Activated CD4-positive, CD25-positive, alpha-beta regulatory T cell treated with anti-CD3 and anti-CD28 coated beads, Interleukin-2, amount 50 U/mL, for 72 hours (primary cell): ENCODE results near the gene RNLS.
"Not testable (repeated sequence)": the region's sequence is repeated elsewhere in the genome, so short reads cannot be mapped to it uniquely, and the experiment has no call there.

Experiments
- DNase-seq: peaks from one replicate; pipeline ENCODE4 v3.0.0; 2021

Gene RNLS

DNA sequence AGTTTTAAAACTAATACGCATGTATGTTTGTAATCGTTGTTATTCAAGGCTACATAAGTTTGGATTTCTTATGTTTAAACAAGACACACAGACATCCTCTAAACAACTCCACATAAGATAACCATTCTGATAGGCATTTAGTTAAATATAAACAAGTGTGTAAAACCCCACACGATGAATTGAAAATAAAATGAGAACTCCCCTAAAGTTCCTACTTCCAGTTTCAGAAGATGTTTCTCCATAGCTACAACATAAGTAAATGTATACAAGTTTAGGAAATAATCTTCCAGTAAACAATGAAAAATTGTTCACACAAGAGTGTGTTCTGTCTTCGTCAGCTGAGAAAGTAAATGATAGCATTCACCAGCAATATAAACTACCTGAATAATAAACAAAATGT, 246.8 kb downstream of the RNLS start:
- no peak for DNase-seq

DNA sequence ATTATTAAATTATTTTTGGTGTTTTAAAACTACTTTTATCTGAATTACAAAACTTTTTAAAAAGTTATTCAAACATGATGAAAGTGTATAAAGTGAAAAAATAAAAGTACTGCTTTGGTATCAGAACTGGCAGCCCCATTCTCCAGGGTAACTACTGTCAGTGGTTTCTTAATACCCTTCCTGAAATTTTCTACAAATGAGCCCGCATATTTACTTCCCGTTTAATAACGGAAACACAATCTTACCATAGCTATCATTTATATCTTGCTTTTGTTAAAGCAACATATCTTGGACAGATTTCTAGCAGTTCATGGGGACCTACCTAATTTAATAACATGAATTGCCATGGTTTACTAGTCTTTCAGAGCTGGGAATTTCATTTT, 249.9 kb downstream of the RNLS start:
- no peak for DNase-seq

DNA sequence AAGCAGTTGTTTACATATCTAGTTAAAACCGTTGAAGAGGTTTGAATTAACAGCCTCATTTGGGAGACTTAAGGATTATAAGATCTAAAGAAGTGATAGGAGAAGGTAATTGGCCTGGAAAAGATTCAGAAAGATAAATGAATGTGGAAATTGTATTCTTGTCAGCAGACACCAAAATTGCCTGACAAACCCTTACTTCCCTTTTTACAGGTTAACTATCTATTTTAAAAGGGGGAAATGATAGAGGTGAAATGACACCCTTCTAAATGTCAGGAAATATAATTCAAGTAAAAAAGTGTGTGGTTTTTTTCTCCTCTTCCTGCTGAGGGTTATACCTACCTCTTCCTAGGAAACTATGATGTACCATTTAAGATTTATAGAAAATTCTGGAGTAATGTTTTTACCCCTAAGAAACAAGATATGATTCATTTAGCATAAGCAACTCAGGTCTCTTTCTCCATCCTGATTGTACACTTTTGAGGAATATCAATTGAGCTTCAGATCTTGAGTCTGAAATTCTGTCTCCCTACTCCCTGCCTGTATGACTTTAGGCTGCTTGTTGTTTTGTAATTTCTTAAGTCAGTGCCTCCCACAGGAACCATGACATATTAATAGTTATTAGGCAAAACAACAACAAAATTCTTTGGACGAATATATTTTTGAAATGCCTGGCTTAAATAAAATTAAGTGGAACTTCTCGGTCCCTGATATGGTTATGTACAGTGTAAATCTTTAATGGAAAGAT, 250.4 kb downstream of the RNLS start:
- no peak for DNase-seq

DNA sequence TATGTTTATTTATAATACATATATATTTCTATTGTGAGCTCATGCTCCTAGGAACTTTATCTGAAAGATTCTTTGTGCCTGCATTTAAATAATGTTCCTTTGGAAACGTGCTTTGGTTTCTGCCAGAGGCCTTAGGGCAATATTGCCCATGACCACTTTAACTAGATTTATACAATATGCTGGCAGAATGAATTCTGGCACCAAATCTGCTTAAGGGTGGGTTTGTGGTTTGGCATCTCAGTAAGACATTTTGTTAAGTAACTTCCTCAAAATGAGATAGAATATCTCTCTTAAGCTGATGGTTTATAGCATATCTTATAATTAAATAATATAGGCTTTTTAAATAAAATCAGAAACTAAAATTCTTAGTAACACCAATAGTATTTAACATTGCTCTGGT, 252.9 kb downstream of the RNLS start:
- DNase-seq = no peak

DNA sequence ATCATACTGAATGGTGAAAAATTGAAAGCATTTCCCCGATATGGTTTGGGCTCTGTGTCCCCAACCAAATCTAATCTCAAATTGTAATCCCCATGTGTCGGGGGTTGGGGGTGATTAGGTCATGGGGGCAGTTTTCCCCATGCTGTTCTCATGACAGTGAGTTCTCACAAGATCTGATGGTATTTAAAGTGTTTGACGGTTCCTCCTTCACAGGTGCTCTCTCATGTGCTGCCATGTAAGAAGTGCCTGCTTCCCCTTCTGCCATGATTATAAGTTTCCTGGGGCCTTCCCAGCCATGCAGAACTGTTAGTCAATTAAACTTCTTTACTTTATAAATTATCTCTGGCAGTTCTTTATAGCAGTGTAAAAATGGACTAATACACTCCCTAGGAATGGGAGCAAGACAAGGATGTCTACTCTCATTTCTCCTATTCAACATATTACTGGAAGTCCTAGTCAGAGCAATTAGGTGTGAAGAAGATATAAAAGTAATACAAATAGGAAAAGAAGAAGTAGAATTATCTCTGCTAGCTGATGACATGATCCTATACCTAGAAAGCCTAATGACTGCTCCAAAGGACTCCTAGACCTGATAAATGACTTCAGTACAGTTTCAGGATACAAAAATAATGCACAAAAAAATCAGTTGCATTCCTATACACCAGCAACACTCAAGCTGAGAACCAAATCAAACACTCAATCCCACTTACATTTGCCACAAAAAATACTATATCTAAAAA, 260.6 kb downstream of the RNLS start:
- DNase-seq = no peak

DNA sequence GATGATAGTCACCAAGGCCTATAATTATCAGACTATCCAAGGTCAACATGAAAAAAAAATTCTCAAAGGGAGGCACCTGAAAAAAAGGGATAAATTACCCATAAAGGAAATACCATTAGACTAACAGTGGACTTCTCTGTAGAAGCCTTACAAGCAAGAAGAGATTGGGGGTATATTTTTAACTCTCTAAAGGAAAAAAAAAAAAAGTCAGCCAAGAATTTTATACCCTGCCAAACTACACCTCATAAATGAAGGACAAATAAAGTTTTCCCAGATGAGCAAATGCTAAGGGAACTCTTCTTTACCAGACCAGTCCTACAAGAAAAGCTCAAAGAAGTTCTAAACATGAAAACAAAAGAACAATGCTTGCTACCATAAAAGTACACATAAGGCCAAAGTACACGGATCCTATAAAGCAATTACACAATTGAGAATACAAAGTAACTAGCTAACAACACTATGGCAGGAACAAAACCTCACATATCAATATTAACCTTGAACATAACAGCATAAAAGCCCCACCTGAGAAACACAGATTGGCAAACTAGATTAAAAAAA, 263.1 kb downstream of the RNLS start:
- no peak for DNase-seq

DNA sequence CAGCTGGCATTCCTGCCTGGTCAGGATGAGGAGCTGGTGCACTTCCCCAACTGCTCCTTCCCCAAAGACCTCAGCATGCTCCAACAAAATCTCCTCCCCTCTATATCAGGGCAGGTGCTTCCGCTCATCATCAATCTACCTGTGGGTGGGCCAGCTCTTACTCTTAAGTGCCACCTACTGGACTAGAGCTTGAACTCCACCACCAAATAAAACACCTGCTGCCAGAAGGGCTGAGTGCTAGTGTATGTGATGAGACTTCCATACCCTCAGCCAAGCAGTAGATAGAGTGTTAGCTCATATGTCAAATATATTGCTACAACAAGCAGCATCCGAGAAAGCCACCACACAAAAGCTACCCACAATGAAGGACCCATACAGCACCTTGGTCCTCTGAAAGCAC, 264.3 kb downstream of the RNLS start:
- no peak for DNase-seq

DNA sequence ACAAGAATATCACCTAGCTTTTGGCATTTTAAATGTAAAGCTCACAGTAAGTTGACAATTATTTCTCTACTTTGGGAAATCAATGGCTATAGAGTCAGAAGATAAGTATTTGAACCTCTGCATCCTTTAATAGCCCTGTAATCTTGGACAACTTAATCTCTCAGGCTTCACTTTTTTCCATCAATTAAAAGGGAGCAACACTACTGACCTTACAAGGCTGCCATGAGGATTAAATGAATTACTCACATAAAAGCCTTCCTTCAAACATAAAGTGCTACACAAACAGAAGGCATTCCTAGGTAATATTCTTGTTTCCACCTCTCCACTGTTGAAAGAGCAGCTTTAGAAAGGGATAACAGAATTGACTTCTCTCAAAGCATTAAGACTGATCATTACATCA, 266.0 kb downstream of the RNLS start:
- DNase-seq = no peak

DNA sequence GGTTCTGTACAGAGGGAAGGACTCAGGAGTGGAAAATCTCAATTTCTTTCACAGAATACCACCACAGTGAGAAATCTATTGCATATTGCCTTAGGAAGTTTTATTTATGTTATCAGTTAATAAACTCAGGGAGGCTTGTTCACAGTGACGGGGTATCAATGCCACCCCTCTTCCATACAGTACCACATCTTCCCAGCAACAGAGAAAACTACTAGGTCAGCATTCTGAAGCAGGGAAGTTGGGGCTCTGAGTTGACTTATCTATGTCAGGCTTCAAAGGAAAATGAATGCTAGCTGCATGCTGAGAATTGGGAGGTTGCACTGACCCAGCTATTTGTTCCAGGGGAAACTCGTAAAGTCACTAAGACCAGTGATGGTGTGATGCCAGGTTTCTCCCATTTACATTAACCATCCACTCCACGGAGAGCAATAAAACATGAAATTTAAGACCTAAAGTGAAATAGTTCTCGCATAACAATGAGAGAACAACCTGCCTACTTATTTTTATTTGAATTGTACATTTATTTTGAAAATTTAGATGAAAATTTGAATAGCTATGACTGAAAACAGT, 266.7 kb downstream of the RNLS start:
- DNase-seq = no peak

DNA sequence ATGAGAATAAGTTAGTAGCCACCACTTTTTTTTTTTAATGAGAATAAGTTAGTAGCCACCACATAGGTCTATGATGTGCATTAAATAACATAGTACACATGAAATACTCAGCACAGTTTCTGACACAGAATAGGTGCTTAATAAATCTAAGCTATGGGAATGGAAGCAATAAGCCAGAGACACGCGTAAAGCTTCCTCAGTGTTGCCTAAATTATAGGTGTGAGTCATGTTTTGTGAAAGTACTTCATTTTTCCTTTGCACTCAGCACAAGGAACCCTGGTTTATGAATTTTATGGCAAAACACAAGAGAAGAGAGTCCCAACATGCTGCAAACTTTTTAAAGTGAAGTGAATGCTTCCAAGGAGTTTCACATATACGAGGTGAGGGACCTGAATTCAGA, 267.4 kb downstream of the RNLS start:
- DNase-seq = no peak

DNA sequence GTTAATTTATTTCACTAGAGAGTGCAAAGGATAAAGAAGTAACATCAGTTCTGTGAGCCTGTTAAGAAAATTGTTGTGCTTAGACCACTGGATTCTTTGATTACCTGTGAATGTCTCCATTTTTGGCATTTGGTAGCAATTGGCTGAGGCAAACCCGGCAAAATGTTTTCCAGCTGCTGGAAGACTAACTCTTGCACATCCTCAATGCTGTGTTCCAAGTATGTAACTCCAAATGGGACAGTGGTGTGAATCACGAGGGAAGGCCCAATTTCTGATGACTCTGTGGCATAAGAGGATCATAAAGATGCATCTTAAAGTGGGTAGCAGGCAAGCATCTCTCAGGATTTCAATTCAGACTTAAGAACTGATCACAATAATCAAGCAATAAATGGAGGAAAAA, 268.8 kb downstream of the RNLS start:
- DNase-seq = no peak

DNA sequence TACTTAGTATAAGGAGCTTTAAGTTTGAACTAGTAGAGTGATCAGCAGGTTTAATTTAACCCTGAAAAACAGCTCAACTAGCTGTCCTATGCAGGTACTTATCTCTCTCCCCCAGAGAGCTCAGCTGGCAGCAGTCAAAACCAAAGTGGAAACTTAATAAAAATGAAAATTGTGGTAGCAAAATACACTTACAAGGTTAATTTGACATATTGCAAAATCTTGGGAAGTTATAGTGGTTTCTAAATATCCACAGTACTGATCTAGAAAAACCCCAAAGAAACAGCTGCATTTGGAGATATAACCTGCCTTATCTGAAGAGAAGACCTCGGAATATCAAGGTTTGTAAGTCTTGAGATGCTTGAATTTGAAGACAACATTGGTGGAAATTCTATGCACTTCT, 269.2 kb downstream of the RNLS start:
- DNase-seq = no peak

DNA sequence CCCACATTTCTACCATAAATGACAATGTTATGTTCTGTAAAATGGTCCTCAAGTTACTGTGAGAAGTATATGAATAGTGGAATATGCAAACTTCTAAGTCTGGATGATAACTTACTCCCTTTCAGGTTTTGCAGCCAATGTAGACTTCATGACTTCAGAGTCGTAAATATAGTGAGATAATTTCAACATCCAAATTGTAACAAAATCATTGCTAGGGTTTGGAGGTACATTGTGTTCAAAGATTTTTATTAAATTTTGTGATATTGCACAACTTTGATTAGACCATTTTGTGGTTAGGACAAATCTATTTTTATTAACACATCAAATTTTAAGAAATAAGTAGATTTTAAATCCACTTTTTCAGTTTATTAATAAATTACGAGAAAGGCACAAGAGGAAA, 270.3 kb downstream of the RNLS start:
- DNase-seq = no peak

DNA sequence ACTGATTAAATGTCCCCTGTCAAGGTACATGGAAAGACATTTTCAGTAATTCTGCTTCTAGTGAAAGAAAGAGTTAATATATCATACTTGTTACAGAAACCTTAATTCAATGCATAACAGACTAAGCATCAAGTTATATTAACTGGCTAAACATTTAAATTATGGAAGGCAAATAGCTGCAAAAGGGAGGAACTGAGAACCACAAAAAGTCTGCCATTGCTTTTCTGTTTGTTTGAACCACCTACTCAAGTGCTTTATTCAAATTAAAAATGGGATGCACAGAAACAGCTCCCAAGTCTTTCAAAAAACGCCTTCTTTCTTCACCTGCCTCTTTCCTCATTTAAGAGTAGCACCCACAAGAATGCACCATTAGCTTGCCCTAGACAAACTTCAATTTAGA, 271.9 kb downstream of the RNLS start:
- no peak for DNase-seq

DNA sequence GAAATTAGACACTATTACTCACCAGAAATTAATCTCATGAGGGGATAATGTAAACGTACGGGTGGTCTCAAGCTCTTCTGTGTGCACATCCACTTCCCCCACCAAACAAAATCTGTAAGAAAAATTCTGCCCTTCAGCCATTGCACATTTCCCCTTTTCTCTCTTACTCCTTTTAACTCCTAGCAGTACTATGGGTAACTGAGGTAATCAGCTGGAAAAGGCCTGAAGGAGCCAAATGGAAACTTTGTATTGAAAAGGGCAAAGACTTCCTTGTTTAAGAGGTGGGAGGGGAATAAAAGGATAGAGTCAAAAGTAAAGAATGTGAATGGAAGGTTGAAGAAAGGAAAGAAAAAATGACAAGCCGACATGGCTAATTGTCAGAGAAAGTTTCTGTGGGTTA, 273.8 kb downstream of the RNLS start:
- no peak for DNase-seq

DNA sequence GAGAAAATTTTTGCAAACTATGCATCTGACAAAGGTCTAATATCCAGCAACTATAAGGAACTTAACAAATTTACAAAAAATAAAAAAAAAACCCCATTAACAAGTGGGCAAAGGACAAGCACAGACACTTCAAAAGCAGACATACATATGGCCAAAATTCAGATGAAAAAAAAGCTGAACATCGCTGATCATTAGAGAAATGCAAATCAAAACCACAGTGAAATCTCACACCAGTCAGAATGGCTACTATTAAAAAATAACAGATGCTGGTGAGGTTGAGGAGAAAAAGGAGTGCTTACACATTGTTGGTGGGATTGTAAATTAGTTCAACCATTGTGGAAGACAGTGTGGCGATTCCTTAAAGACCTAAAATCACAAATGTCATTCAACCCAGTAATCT, 274.8 kb downstream of the RNLS start:
- DNase-seq = not testable (repeated sequence)

DNA sequence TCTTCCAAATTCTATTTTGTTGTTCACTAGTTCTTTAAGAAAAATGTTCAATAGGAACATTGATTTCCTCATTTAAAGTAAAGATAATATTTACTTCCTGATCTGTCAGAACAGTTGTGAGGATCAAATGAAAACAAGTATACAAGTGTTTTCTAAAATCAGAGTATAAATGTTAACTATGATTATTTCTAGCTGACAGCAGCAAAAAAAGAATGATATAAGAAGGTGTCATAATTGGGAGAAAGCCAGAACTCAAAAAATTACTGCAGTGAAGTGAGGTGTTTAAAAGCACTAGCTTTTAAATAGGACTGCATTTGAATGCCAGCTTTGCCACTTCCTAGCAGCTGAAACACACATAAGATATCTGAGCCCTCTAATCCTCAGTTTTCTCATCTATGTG, 283.3 kb downstream of the RNLS start:
- no peak for DNase-seq

DNA sequence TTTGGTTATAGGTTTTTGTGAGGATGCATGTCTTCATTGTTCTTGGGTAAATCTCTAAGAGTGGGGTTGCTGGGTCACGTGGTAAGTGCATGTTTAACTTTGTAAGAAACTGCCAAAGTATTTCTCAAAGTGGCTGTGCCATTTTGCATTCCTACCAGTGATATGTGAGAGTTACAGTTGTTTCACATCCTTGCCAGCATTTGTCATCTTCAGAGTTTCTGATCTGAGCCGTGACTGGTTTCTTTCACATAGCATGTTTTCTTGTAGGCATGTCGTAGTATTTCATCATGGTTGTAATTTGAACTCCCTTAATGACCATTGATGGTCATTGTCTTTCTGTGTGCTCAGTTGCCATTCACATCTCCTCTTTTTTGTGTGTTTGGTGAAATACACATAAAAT, 286.0 kb downstream of the RNLS start:
- no peak for DNase-seq

DNA sequence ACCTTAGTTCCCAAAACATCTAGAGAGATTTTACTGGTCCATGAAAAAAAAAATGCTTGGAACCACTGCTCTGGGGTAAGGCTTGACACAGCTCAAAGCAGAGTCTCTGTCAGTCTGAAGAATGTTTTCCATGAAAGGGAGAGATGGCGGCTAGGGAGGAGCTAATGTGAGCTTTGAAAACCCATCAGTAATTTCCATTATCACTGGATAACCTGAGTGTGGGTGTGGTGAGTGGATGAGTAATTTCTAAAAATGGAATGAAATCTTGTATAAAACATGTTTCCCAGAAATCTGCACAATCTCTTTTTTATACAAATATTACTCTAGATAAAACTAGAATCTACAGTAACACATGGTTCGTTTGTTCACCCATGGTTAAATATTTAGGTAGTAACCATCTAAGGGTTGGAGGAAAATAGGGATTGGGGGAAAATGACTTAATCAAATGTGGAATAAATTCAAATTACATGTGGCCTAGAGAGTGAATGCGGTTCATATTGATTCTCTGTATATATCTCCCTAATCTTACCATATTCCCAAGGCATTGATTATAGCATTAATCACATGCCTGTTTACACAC, 289.4 kb downstream of the RNLS start:
- no peak for DNase-seq

DNA sequence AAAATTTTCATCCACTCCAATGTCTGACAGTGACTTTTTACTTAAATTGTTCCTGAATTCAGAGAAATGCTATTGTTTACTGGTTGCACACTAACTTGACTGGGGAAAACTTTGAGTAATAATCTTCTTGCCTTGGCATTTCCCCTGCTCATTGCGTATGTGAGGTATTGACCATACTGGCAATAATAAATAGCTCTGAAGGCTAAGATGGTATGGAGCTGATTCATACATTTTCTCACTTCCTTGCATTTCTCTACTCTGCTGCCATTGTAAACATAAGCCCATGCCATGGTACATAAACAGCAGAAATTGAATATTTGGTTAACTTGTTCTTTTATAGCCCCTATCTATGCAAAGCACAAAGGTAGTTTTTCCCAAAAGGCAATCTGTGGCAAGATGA, 290.0 kb downstream of the RNLS start:
- DNase-seq = no peak

DNA sequence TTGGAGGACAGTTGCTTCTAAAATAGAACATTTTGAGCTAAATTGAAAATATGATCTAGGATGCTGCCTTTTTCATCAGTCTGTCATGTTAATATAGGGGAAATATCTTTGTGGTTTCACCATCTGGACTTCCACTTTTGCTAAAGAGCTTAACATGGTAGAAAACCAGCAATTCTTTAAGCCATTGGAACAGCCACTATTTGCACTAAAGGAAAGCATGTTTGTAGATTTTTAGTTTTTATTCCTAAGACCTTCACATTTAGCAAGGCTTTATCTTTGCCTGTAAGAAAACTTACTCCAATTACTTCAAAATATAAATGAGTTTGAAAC, 291.0 kb downstream of the RNLS start:
- DNase-seq = no peak

DNA sequence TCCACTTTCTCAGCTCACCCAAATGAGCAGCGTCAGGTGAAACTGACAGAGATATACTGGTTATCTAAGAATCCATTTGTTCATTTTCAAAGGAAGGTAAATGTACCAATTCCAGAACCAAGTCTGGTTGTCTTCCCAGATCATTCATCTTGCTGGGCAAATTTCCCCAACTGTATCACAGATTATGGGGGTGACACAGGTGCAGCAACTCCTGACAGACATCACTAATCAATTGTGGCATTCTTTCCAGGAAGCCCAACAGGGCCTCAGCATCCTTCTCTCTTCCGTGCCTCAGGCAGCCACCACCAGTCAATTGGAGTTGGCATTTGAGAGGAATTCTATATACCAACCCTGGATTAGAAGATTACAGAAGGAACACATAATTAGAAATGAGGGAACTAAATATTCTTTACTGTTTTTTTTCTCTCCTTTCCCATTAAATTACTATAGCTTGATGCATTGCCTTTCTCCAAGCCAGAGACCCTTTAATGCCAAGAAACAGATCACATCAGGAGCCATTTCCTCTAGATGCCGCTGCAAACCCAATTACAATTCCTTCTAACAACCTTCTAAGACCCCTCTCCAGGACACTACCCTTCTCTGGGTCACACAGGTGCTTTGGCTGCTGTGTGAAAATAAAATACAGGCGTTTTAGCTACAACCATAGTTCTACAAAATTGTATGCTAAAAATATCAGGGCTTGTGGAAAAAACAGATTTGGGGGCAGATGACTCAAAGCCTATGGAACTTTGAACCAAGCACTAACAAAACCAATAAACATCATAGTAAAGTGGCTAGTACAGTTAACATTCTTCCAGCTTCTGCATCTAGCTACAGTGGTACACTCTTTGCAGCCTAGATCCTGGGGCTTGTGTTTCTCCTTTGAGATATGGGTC, 291.6 kb downstream of the RNLS start:
- no peak for DNase-seq

DNA sequence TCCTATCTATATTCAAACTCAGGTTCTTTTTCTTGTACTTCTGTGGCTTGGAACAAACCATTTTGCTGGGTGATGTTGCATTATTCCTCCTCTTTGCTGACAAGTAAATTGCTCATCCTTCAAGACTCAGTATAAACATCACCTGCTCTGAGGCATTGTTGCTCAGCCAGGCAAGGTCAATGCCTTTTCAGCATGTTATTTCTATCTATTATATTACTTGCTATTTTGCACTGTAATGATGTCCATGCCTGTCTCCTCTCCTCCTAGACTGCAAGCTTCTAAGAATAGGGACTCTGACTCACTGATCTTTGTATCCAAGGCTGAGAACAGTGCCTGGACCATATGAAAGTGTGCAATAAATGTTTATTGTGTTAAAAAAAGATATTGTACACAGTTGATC, 293.8 kb downstream of the RNLS start:
- no peak for DNase-seq
